Measurements from ENCODE around the gene TRMT112.

GRCh38 chr11:64268893-64269539, 48.3 kb downstream of the TRMT112 start:
- no peak for TF ChIP-seq CTCF (IDR thresholded peaks at IDR 0.05)
- TF ChIP-seq POLR2A (IDR thresholded peaks at IDR 0.05; ENCODE audit: low read length) = no peak
- no peak; the same call in 1 of the 2 replicates for TF ChIP-seq RNF2 (IDR thresholded peaks at IDR 0.05; ENCODE audit: borderline replicate concordance, low read depth)
- TF ChIP-seq RAD21 (conservative IDR thresholded peaks at IDR 0.05 in 1 of 2, IDR thresholded peaks at IDR 0.05 in 1 of 2) = no peak
- TF ChIP-seq CHD2 (IDR thresholded peaks at IDR 0.05; ENCODE audit: low read length, partially characterized antibody) = no peak
- TF ChIP-seq SMC3 (IDR thresholded peaks at IDR 0.05) = 0 out of 3 replicates have a peak, but pooled peaks have one; percentile 2
- TF ChIP-seq KDM1A (IDR thresholded peaks at IDR 0.05; ENCODE audit: low read depth) = no peak
- TF ChIP-seq REST (IDR thresholded peaks at IDR 0.05) = no peak

All from A549 (cell line).